Mononuclear cell (primary cell): ENCODE measurements around the gene GPR62. TPM values are rescaled to one million over a fixed set of nuclear protein-coding genes. Genes with fewer than 3 reads are reported as not detected.

Experiments
- H3K27me3 ChIP-seq: 2 replicates; pipeline ENCODE4 v1.6.0; 2011; ENCODE audit warnings: low read length, control low read depth; ENCODE audit not compliant: insufficient read depth
- H3K4me1 ChIP-seq: 2 replicates; pipeline ENCODE4 v1.5.1; 2011; ENCODE audit warnings: mild to moderate bottlenecking, low read length, control low read depth; ENCODE audit not compliant: insufficient read depth
- H3K4me3 ChIP-seq: 2 replicates; pipeline ENCODE4 v1.5.1; 2011; ENCODE audit warnings: mild to moderate bottlenecking, low read length, moderate library complexity
- H3K9me3 ChIP-seq: 2 replicates; pipeline ENCODE4 v1.5.1; 2011; ENCODE audit warnings: low read depth, mild to moderate bottlenecking, control low read depth, low read length
- total RNA-seq: library from RNA; depleted of rRNA; stranded (reverse); fragments of >200 nt; gene quantifications from one replicate; pipeline ENCODE4 v1.2.3, GENCODE V29; 2012

GPR62 gene
- total RNA-seq, 1 donor, result 0.10 TPM

GRCh38 chr3:51945031-51945840, 9.9 kb upstream of the GPR62 start:
- Histone ChIP-seq H3K4me1 (peaks cover 27% of the 10 kb centered on the region), H3K27me3 (no peaks in the 10 kb centered on the region), H3K4me3 (no peak overlapping the region), H3K9me3 (no peaks in the 10 kb centered on the region)

GRCh38 chr3:51945926-51946705, 9.1 kb upstream of the GPR62 start:
- Histone ChIP-seq H3K27me3 (no peaks in the 10 kb centered on the region), H3K9me3 (no peaks in the 10 kb centered on the region), H3K4me3 (no peak overlapping the region), H3K4me1 (peaks cover 18% of the 10 kb centered on the region)

- no peaks in the 10 kb centered on the region for H3K27me3 ChIP-seq
- H3K4me1 ChIP-seq, result peaks cover 12% of the 10 kb centered on the region
- H3K4me3 ChIP-seq, result no peak overlapping the region
- no peaks in the 10 kb centered on the region for H3K9me3 ChIP-seq
These were observed 8.4 kb upstream of the GPR62 start for GRCh38 chr3:51946796-51947195.

- no peaks in the 10 kb centered on the region for H3K9me3 ChIP-seq
- no peak overlapping the region for H3K4me3 ChIP-seq
- peaks cover 9% of the 10 kb centered on the region for H3K4me1 ChIP-seq
- H3K27me3 ChIP-seq, result no peaks in the 10 kb centered on the region
These were observed 7.8 kb upstream of the GPR62 start for GRCh38 chr3:51947215-51947900.

- no peaks in the 10 kb centered on the region for H3K9me3 ChIP-seq
- H3K4me3 ChIP-seq, result no peak overlapping the region
- H3K27me3 ChIP-seq, result no peaks in the 10 kb centered on the region
- peaks cover 5% of the 10 kb centered on the region for H3K4me1 ChIP-seq
These were observed 7.1 kb upstream of the GPR62 start for GRCh38 chr3:51948016-51948580.

- Histone ChIP-seq H3K27me3 (no peaks in the 10 kb centered on the region), H3K4me1 (peaks cover 13% of the 10 kb centered on the region), H3K4me3 (no peak overlapping the region), H3K9me3 (no peaks in the 10 kb centered on the region)
These were observed 6.1 kb upstream of the GPR62 start for GRCh38 chr3:51949121-51949520.

- H3K4me1 ChIP-seq, result peaks cover 26% of the 10 kb centered on the region
- peaks cover 8% of the 10 kb centered on the region for H3K27me3 ChIP-seq
These were observed 4.3 kb upstream of the GPR62 start for GRCh38 chr3:51950899-51951298.

GRCh38 chr3:51953445-51953844, 1.7 kb upstream of the GPR62 start:
- Histone ChIP-seq H3K4me1 (peaks cover 44% of the 10 kb centered on the region), H3K9me3 (no peaks in the 10 kb centered on the region), H3K27me3 (peaks cover 20% of the 10 kb centered on the region), H3K4me3 (no peak overlapping the region)

More at GRCh38 chr3:51950899-51951298, 4.3 kb upstream of the GPR62 start:
- Histone ChIP-seq H3K4me3 (no peak overlapping the region), H3K9me3 (no peaks in the 10 kb centered on the region)

GRCh38 chr3:51954105-51954504, 1.1 kb upstream of the GPR62 start:
- Histone ChIP-seq H3K9me3 (no peaks in the 10 kb centered on the region), H3K27me3 (peaks cover 20% of the 10 kb centered on the region), H3K4me1 (peaks cover 44% of the 10 kb centered on the region), H3K4me3 (no peak overlapping the region)

- Histone ChIP-seq H3K27me3 (peaks cover 20% of the 10 kb centered on the region), H3K4me1 (peaks cover 44% of the 10 kb centered on the region), H3K9me3 (no peaks in the 10 kb centered on the region), H3K4me3 (no peak overlapping the region)
These were observed 468 bp upstream of the GPR62 start for GRCh38 chr3:51954713-51955112.

- Histone ChIP-seq H3K27me3 (peaks cover 20% of the 10 kb centered on the region), H3K9me3 (no peaks in the 10 kb centered on the region), H3K4me1 (peaks cover 44% of the 10 kb centered on the region), H3K4me3 (no peak overlapping the region)
These were observed 951 bp downstream of the GPR62 start for GRCh38 chr3:51955893-51956770.

- Histone ChIP-seq H3K4me3 (no peak overlapping the region), H3K4me1 (peaks cover 44% of the 10 kb centered on the region), H3K9me3 (no peaks in the 10 kb centered on the region), H3K27me3 (peaks cover 20% of the 10 kb centered on the region)
These were observed 2.5 kb downstream of the GPR62 start for GRCh38 chr3:51957520-51958205.

- H3K4me3 ChIP-seq, result no peak overlapping the region
- no peaks in the 10 kb centered on the region for H3K9me3 ChIP-seq
- peaks cover 20% of the 10 kb centered on the region for H3K27me3 ChIP-seq
- peaks cover 34% of the 10 kb centered on the region for H3K4me1 ChIP-seq
These were observed 3.7 kb downstream of the GPR62 start for GRCh38 chr3:51958603-51959521.
